Naive thymus-derived CD8-positive, alpha-beta T cell (primary cell): ENCODE data around the gene SKA2. TPM values are rescaled to one million over a fixed set of nuclear protein-coding genes. Genes with fewer than 3 reads are reported as not detected.
"Not testable (repeated sequence)": the region's sequence is repeated elsewhere in the genome, so short reads cannot be mapped to it uniquely, and the experiment has no call there.

Source experiments
- ATAC-seq, 2 donors: fragments of 150-1000 bp; cut with Tn5 transposase in 1 of 2; sonication (Bioruptor Pico), chemical (Tn5 transposase) in 1 of 2; 1 replicate in 1 of 2; 2 replicates in 1 of 2; pipeline ENCODE4 v1.10.0; 2021; ENCODE audit warnings: mild to moderate bottlenecking in 2 of 2, moderate library complexity in 2 of 2
- POLR2A ChIA-PET: fragments of 350-600 bp; sonication (Branson Sonifier 250); formaldehyde crosslinking; loops from one replicate; lab custom pipeline; 2021; ENCODE audit warnings: antibody characterized with exemption; lab: Charles Lee
- DNase-seq, 10 donors: peaks; one replicate each; pipeline versions ENCODE4 v3.0.0 to v3.0.0-alpha.2; 2020 to 2022
- H3K27ac Mint-ChIP-seq, 10 donors: one replicate each; pipeline ENCODE4 v1.8.0; 2020 to 2022; ENCODE audit warnings: mild to moderate bottlenecking in 10 of 10, mixed read lengths in 10 of 10, moderate library complexity in 4 of 10, inconsistent platforms in 1 of 10
- H3K27me3 Mint-ChIP-seq, 5 donors: one replicate each; pipeline ENCODE4 v1.8.0; 2021 to 2022; ENCODE audit warnings: mixed read lengths in 5 of 5
- H3K36me3 Mint-ChIP-seq, 3 donors: one replicate each; pipeline ENCODE4 v1.8.0; 2020 to 2022; ENCODE audit warnings: mixed read lengths in 3 of 3, mild to moderate bottlenecking in 2 of 3, inconsistent platforms in 1 of 3
- H3K4me1 Mint-ChIP-seq, 4 donors: one replicate each; pipeline ENCODE4 v1.8.0; 2021 to 2022; ENCODE audit warnings: mixed read lengths in 4 of 4
- H3K4me3 Mint-ChIP-seq, 10 donors: one replicate each; pipeline ENCODE4 v1.8.0; 2020 to 2022; ENCODE audit warnings: mild to moderate bottlenecking in 10 of 10, mixed read lengths in 10 of 10, moderate library complexity in 6 of 10, inconsistent platforms in 1 of 10
- H3K9me3 Mint-ChIP-seq, 9 donors: one replicate each; pipeline ENCODE4 v1.8.0; 2020 to 2022; ENCODE audit warnings: mixed read lengths in 9 of 9, mild to moderate bottlenecking in 3 of 9, inconsistent platforms in 1 of 9, moderate library complexity in 1 of 9
- polyA plus RNA-seq, 3 donors: library from polyadenylated mRNA; unstranded; fragments of 300-500 nt; fragmentation: Illumina TruSeq; gene quantifications; one replicate each; pipeline ENCODE4 v1.2.3, GENCODE V29; 2021
- total RNA-seq, 8 experiments: library from RNA in 2 of 8; stranded (reverse) in 2 of 8; gene quantifications; one replicate each; pipeline ENCODE4 v1.2.3 and lab custom pipeline; 2021 to 2026

SKA2 gene
- total and polyA plus RNA-seq, 5 experiments from 2014 or later: 13.1 to 34.4 (median 28.7) TPM

DNA sequence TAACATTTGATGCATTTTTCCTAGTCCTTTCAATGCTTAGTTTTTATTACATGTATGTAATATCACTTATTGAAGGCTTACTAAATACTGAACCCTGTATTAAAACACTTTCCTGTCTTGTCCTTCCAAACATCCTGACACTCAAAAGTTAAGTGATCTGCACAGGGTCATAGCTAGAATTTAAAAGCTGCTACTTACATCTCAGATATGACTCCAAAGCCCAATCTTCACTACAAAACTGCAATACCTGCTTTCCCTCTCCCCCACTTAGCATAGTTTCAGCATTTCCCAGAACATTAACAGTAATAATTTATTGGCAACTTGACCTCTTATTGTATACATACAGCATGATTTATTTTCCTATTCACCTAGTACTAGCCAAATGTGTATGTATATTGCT is 44.0 kb downstream of the SKA2 start:
- Mint-ChIP-seq H3K9me3 (no peaks in the 10 kb centered on the region), H3K36me3 (peaks cover 0 to 19% (median 0%) of the 10 kb centered on the region in 3 donors), H3K27ac (no peak overlapping the region), H3K27me3 (no peaks in the 10 kb centered on the region), H3K4me3 (no peak overlapping the region), H3K4me1 (peaks cover 0 to 13% (median 9%) of the 10 kb centered on the region in 4 donors)
- ATAC-seq (no peak), DNase-seq (no peak)
- POLR2A ChIA-PET: no interaction called here

DNA sequence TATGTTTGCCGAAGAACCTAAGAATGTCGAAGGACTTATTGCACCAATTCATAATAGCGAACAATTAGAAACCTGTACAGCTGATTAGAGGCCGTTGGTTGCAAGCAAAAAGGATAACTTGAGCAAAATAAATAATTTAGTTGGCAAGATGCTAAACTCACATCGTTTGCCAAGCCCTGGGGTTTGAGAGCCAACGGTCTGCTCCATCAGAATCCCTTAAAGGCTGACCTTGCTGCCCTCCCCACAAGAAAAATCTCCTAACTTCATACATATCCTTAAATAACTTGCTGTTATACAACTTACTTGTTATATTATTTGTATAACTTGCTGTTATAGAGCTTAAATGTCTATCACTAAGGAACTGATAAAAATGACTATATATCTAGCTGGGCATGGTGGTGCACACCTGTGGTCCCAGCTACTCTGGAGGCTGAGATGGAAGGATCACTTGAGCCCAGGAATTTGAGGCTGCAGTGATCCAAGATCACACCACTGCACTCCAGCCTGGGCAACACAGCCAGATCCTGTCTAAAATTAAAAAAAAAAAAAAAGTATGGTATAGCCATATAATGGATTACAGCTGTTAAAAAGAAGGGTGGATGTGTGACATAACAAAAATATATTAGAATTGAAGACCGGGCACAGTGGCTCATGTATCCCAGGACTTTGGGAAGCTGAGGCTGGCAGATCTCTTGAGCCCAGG is 46.4 kb downstream of the SKA2 start:
- Mint-ChIP-seq H3K36me3 (peaks cover 0 to 19% (median 0%) of the 10 kb centered on the region in 3 donors), H3K27ac (no peak overlapping the region), H3K9me3 (no peaks in the 10 kb centered on the region), H3K4me1 (peaks cover 4 to 34% (median 28%) of the 10 kb centered on the region in 4 donors), H3K27me3 (no peaks in the 10 kb centered on the region), H3K4me3 (peak overlapping the region in 2 of 10 donors; percentile 20 to 39)
- DNase-seq: no peak
- ATAC-seq: no peak
- POLR2A ChIA-PET: interaction anchor here (0.6 to 0.7 kb wide), 3 partner anchors 510 to 757 kb away, joined by 3 to 5 read pairs (median 3); no protein-coding TSS in a partner anchor

DNA sequence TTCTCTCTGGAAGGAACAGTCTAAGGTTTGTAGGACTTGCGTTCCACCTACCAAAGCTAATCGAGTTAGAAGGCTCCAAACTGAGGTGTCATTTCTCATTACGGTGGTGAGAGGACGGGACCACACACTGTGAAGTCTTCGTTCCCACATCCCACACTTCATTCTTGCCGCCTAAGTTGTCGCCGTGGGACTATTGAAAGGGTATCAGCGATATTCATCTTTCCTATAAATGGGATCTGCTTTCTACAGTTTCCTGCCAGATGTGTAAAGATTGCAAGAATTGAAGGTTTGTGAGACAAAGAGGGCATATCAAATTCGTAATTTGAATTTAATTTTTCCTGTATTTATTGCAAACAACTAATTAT is 47.7 kb downstream of the SKA2 start:
- no peak for ATAC-seq

DNA sequence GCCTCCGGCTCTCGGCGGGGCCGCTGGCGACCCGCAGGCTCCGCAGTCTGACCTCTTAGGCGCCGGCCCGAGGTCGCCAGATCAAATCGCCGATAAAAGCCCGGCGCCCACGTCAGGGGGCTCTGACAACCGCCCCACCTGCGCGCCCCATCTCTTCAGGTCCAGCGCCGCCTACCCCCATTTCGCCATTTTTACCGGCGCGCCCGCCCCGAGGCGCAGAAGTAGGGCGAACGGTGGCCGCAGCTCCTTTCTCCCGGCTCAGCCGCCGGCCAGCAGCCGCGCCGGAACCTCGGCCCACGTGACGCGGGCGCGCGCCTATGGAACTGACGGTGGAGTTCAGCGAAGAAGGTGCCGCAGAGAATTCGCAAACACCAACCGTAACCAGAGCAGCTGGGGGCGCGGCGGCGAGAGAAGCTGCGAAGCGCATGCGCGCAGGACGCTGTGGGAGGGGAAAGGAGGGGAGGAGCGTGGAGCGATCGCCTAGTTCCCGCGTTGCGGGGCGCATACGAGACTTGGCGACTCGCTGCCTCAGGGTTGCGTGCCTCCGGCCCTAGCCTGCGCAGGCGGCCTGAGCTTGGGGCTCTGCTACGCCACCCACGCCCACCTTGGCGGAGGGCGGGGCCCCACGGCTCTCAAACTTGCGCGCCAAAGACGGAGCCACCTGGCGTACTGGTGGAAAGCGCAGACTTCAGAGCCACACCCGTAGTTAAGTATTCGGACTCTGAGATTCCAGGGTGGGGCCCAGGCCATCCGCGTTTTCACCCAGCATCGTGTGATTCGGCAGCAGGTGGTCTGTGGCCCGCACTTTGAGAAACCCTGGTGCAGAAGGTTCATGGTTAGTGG is 48.3 kb downstream of the SKA2 start, which contains the start of gene TRIM37:
TRIM37 (minus strand) TSS at position 418 of the 843 bp plus-strand sequence. CDS start 419 bp downstream, outside the sequence.
- no peaks in the 10 kb centered on the region for H3K9me3 Mint-ChIP-seq
- POLR2A ChIA-PET: interaction anchor here (0.7 to 2.5 kb wide), 9 partner anchors 48 to 1285 kb away, joined by 3 to 18 read pairs (median 4); partner anchors contain the start of genes MTMR4, PRR11, PTRH2 and SKA2
- peak; percentile 93 to 95 for ATAC-seq
- no peaks in the 10 kb centered on the region for H3K27me3 Mint-ChIP-seq
- H3K36me3 Mint-ChIP-seq: peaks cover 0 to 31% (median 0%) of the 10 kb centered on the region in 3 donors
- H3K4me3 Mint-ChIP-seq: peak within 1 kb of the TSS; percentile 91 to 98 (median 94)
- peaks cover 7 to 41% (median 38%) of the 10 kb centered on the region in 4 donors for H3K4me1 Mint-ChIP-seq
- H3K27ac Mint-ChIP-seq: peak within 1 kb of the TSS; percentile 79 to 96 (median 92)
- DNase-seq: peak; percentile 97 to 99 (median 98)

More for the DNA sequence above, 47.7 kb downstream of the SKA2 start:
- Mint-ChIP-seq H3K4me1 (peaks cover 4 to 36% (median 33%) of the 10 kb centered on the region in 4 donors), H3K27me3 (no peaks in the 10 kb centered on the region), H3K4me3 (peak overlapping the region; percentile 91 to 98 (median 94)), H3K36me3 (peaks cover 0 to 31% (median 0%) of the 10 kb centered on the region in 3 donors), H3K27ac (peak overlapping the region; percentile 13 to 96 (median 92)), H3K9me3 (no peaks in the 10 kb centered on the region)
- DNase-seq: no peak
- POLR2A ChIA-PET: interaction anchor here (0.7 to 2.5 kb wide), 8 partner anchors 48 to 1285 kb away, joined by 3 to 18 read pairs (median 4); partner anchors contain the start of genes MTMR4, PRR11, PTRH2 and SKA2

DNA sequence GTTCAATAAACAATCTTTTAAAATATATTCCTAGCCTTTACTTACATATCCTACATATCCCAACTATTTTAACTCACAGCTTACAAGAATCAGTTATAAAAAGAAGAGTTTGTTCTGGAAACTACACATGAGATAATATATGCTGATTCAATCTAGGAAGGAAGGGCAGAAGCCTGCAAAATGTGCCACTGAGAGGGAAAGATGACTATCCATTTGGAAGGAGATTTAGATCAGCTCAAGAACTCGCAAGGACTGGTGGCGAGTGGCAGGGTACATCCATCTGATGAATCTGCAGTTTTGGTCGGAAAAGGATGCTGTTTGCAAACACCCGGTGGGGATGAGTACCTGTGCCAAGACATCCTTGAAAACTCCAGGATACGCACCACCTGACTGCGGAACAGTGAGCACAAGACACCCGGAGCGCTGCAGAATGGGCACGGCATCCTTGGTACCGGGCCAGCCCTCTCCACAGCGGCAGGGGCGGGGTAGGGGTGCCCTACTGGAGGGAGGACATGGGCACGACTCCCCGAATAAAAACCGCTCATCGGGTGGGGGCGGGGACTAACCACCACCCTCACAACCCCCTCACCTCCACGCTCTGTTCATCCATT is 49.0 kb downstream of the SKA2 start:
- Mint-ChIP-seq H3K27ac (peak overlapping the region; percentile 79 to 96 (median 92)), H3K4me3 (peak overlapping the region; percentile 91 to 98 (median 94)), H3K27me3 (no peaks in the 10 kb centered on the region), H3K9me3 (no peaks in the 10 kb centered on the region), H3K4me1 (peaks cover 7 to 45% (median 38%) of the 10 kb centered on the region in 4 donors), H3K36me3 (peaks cover 0 to 31% (median 0%) of the 10 kb centered on the region in 3 donors)
- peak in 9 of 10 donors; percentile 62 to 90 (median 74) for DNase-seq
- POLR2A ChIA-PET: interaction anchor here (0.7 to 2.5 kb wide), 10 partner anchors 39 to 1286 kb away, joined by 3 to 18 read pairs (median 4); partner anchors contain the start of genes MTMR4, PRR11, PTRH2 and SKA2
- peak; percentile 66 to 67 for ATAC-seq

DNA sequence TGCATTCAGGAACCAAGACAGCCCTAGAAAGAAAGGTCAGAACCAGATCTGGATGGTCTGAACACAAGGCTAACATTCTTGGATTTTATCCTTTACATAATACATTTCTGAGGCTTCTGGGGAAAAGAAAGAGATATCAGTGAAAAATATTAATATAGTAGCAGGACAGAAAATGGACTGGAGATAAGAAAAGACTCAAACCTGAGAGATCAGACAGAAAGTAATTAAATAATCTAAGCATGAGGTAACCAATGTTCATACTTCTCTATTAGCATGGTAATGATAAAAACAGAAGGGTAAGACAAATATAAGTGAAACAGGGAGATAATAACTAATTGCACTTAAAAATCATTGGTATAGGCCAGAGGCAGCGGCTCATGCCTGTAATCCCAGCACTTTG is 53.8 kb downstream of the SKA2 start:
- ATAC-seq: no peak
- no peaks in the 10 kb centered on the region for H3K9me3 Mint-ChIP-seq
- no peaks in the 10 kb centered on the region for H3K27me3 Mint-ChIP-seq
- H3K4me3 Mint-ChIP-seq: peak overlapping the region in 1 of 10 donors; percentile 15
- peaks cover 5 to 51% (median 20%) of the 10 kb centered on the region in 3 donors for H3K36me3 Mint-ChIP-seq
- H3K27ac Mint-ChIP-seq: peak overlapping the region in 2 of 10 donors; percentile 38 to 40
- no peak for DNase-seq
- peaks cover 12 to 45% (median 36%) of the 10 kb centered on the region in 4 donors for H3K4me1 Mint-ChIP-seq
- POLR2A ChIA-PET: no interaction called here

DNA sequence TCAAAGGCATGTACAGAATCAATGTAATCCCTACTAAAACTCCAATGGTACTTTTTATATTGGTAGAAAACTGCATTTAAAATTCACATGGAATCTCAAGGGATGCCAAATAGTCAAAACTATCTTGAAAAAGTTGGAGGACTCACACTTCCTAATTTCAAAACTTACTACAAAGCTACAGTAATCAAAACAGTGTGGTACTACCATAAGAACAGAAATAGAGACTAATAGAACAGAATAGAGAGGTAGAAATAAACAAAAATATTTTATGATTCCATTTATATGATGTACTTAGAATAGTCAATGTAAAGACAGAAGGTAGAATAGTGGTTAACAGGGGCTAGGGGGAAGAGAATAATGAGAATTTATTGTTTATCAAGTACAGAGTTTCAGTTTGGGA is 57.1 kb downstream of the SKA2 start:
- H3K27ac Mint-ChIP-seq: peak overlapping the region in 1 of 10 donors; percentile 19
- H3K9me3 Mint-ChIP-seq: no peaks in the 10 kb centered on the region
- POLR2A ChIA-PET: interaction anchor here (0.6 kb wide), 1 partner anchor 574 kb away, joined by 6 read pairs; no protein-coding TSS in a partner anchor
- ATAC-seq (no peak), DNase-seq (no peak)
- peaks cover 12 to 25% (median 22%) of the 10 kb centered on the region in 4 donors for H3K4me1 Mint-ChIP-seq
- no peak overlapping the region for H3K4me3 Mint-ChIP-seq
- H3K36me3 Mint-ChIP-seq: peaks cover 5 to 61% (median 20%) of the 10 kb centered on the region in 3 donors
- H3K27me3 Mint-ChIP-seq: no peaks in the 10 kb centered on the region

DNA sequence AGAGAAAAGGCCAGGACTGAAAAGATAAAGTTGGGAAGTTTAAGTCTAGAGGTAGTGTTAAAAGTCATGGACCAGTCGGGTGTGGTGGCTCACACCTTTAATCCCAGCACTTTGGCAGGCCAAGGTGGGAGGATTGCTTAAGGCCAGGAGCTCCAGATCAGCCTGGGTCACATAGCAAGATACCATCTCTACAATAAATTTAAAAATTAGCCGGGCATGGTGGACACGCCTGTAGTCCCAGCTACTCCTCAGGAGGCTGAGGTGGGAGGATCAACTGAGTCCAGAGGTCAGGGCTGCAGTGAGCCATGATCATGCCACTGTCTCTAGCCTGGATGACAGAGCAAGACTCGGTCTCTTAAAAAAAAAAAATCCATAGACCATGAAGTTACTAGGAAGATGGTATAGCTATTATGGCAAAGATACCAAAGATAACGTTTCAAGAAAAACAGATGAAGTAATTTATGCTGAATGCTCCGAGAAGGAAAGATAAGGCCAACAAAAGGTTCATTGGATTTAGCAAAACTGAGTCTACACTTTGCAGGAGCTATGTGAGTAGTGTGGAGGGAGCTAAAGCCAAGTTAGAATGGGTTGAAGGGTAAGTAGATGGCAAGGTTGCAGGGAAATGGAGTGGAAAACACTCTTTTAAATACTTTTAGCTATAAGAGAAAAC is 60.0 kb downstream of the SKA2 start:
- POLR2A ChIA-PET: interaction anchor here (1.0 kb wide), 1 partner anchor 14 kb away, joined by 3 read pairs; no protein-coding TSS in a partner anchor
- ATAC-seq (no peak), DNase-seq (no peak)
- no peak overlapping the region for H3K27ac Mint-ChIP-seq
- no peaks in the 10 kb centered on the region for H3K9me3 Mint-ChIP-seq
- no peaks in the 10 kb centered on the region for H3K27me3 Mint-ChIP-seq
- H3K36me3 Mint-ChIP-seq: peaks cover 2 to 48% (median 16%) of the 10 kb centered on the region in 3 donors
- H3K4me1 Mint-ChIP-seq: peaks cover 8 to 21% (median 11%) of the 10 kb centered on the region in 4 donors
- no peak overlapping the region for H3K4me3 Mint-ChIP-seq

DNA sequence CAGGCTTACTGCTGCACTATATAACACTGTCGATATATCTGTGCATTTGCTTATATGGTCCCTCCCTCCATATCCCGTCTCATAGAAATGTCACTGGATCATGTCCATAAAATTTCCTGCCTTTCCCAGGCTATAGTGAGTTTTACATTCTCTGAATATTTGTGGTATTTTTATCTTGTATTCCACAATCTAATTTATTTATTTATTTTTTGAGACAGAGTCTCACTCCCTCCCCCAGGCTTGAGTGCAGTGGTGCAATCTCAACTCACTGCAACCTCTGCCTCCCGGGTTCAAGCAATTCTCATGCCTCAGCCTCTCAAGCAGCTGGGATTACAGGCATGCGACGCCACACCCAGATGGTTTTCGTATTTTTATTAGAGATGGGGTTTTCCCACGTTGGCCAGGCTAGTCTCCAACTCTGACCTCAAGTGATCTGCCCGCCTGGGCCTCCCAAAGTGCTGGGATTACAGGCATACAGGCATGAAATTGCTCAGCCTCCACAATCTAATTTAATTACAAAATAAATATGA is 61.2 kb downstream of the SKA2 start:
- Mint-ChIP-seq H3K27ac (peak overlapping the region in 1 of 10 donors; percentile 82), H3K4me3 (no peak overlapping the region), H3K9me3 (no peaks in the 10 kb centered on the region), H3K4me1 (peaks cover 7 to 21% (median 11%) of the 10 kb centered on the region in 4 donors), H3K27me3 (no peaks in the 10 kb centered on the region), H3K36me3 (peaks cover 0 to 50% (median 19%) of the 10 kb centered on the region in 3 donors)
- POLR2A ChIA-PET: interaction anchor here (0.6 to 1.0 kb wide), 2 partner anchors 13 to 1082 kb away, joined by 3 read pairs; no protein-coding TSS in a partner anchor
- no peak for DNase-seq
- ATAC-seq: no peak

DNA sequence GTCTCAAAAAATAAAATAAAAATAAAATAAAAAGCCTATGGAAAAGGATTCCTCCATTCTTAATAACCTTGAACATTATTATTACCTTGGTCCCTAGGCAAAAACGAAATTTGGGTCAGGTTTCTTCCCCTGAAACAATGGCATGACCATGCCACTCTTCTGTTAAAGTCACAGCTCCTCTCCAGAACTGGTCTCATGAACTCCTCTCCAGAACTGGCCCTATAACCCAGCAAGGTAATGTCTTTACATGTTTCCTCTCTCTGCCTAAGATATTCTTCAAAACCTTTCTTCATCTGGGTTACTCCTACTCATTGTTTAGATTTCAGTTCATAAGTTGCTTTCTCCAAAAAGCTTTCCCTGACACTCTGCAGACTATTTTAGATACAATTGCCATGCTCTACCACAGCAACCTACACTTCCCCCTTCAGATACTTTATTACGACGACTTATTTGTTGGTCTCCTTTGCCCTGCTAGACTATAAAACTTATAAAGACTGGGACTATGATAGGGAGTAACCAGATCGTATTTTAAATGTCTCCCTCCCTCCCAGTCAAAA is 61.8 kb downstream of the SKA2 start:
- POLR2A ChIA-PET: no interaction called here
- DNase-seq (no peak), ATAC-seq (no peak)
- Mint-ChIP-seq H3K27ac (peak overlapping the region in 1 of 10 donors; percentile 82), H3K9me3 (no peaks in the 10 kb centered on the region), H3K27me3 (no peaks in the 10 kb centered on the region), H3K36me3 (peaks cover 0 to 52% (median 17%) of the 10 kb centered on the region in 3 donors), H3K4me1 (peaks cover 7 to 21% (median 11%) of the 10 kb centered on the region in 4 donors), H3K4me3 (no peak overlapping the region)

DNA sequence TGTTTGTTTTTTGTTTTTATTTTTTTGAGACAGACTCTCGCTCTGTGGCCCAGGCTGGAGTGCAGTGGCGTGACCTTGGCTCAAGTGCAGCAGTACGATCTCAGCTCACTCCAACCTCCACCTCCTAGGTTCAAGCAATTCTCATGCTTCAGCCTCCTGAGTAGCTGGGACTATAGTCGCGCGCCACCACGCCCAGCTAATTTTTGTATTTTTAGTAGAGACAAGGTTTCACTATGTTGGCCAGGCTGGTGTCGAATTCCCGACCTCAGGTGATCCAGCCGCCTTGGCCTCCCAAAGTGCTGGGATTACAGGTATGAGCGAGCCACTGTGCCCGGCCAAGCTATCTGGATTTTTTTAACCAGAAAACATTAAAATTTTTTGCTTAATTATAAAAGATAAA is 64.4 kb downstream of the SKA2 start:
- ATAC-seq, H3K4me3 Mint-ChIP-seq, H3K9me3 Mint-ChIP-seq, H3K27ac Mint-ChIP-seq, DNase-seq, H3K27me3 Mint-ChIP-seq: not testable (repeated sequence)
- H3K4me1 Mint-ChIP-seq: peaks cover 6 to 11% (median 9%) of the 10 kb centered on the region in 4 donors
- peaks cover 0 to 53% (median 12%) of the 10 kb centered on the region in 3 donors for H3K36me3 Mint-ChIP-seq
- POLR2A ChIA-PET: interaction anchor here (0.6 kb wide), 1 partner anchor 849 kb away, joined by 5 read pairs; no protein-coding TSS in a partner anchor
